ENCODE data around the gene MXD1.

- TF ChIP-seq CTCF (IDR thresholded peaks at IDR 0.05; ENCODE audit: low read length): no peak
- no peak for TF ChIP-seq EZH2phosphoT487 (IDR thresholded peaks at IDR 0.05; ENCODE audit: low read length)
- no peak for TF ChIP-seq EZH2 (optimal IDR thresholded peaks at IDR 0.05; ENCODE audit: low read depth, low read length)
Measured at GRCh38 chr2:69888451-69888850, 26.5 kb upstream of the MXD1 start.

All from MM.1S (cell line).